Stimulated activated CD4-positive, alpha-beta T cell treated with anti-CD3 and anti-CD28 coated beads, Interleukin-2, amount 100 ng/mL, for 24 hours (primary cell): ENCODE data around the gene ITGB4.

Source experiments
- DNase-seq, 2 donors: peaks; one replicate each; pipeline ENCODE4 v3.0.0-alpha.2; 2020

ITGB4 gene

DNA sequence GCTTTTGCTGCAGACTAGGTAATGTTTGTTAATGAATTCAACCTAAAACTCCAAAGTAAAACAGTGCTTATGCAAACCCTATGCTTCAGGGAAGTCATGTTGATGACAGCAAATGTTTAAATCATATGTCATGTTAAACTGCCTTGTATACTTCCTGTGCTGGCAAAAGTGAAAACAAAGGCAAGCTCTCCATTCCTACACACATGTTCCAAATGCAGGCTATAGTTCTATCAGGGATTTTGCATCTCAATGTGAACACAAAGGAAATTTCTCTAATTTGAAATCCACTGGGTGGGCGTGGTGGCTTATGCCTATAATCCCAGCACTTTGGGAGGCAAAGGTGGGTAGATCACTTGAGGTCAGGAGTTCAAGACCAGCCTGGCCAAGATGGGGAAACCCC, 82.6 kb downstream of the ITGB4 start:
- DNase-seq, result no peak

GRCh38 chr17:75806822-75807500, 85.7 kb downstream of the ITGB4 start:
- no peak for DNase-seq
